ENCODE data around the gene RASGRP1.

Gene RASGRP1

GRCh38 chr15:38541026-38541425 lies 23.6 kb downstream of the RASGRP1 start:
- TF ChIP-seq CTCF (conservative IDR thresholded peaks at IDR 0.05; ENCODE audit: low read depth) = no peak
- ChIA-PET CTCF (interaction anchor here (0.6 kb wide), 1 partner anchor 560 kb away, joined by 3 read pairs; no protein-coding TSS in a partner anchor), POLR2A (ENCODE audit: low non-redundant PET) (no interaction called here)
- no peak for DNase-seq (ENCODE audit: low spot score)
- H3K27ac ChIP-seq = no peak overlapping the region

- DNase-seq (ENCODE audit: low spot score) = no peak
- no peak for TF ChIP-seq CTCF (conservative IDR thresholded peaks at IDR 0.05; ENCODE audit: low read depth)
- H3K27ac ChIP-seq = no peak overlapping the region
- ChIA-PET CTCF (interaction anchor here (0.6 kb wide), 1 partner anchor 559 kb away, joined by 3 read pairs; no protein-coding TSS in a partner anchor), POLR2A (ENCODE audit: low non-redundant PET) (no interaction called here)
Observed at GRCh38 chr15:38540510-38540909, 24.1 kb downstream of the RASGRP1 start.

GRCh38 chr15:38539008-38539343 lies 25.6 kb downstream of the RASGRP1 start:
- ChIA-PET CTCF (no interaction called here), POLR2A (ENCODE audit: low non-redundant PET) (no interaction called here)
- no peak overlapping the region for H3K27ac ChIP-seq
- no peak for TF ChIP-seq CTCF (conservative IDR thresholded peaks at IDR 0.05; ENCODE audit: low read depth)
- DNase-seq (ENCODE audit: low spot score) = no peak

GRCh38 chr15:38538328-38539007 lies 26.1 kb downstream of the RASGRP1 start:
- ChIA-PET CTCF (no interaction called here), POLR2A (ENCODE audit: low non-redundant PET) (no interaction called here)
- DNase-seq (ENCODE audit: low spot score) = no peak
- H3K27ac ChIP-seq = no peak overlapping the region
- no peak for TF ChIP-seq CTCF (conservative IDR thresholded peaks at IDR 0.05; ENCODE audit: low read depth)

GRCh38 chr15:38536201-38536676 lies 28.4 kb downstream of the RASGRP1 start:
- POLR2A ChIA-PET (ENCODE audit: low non-redundant PET) = no interaction called here
- no peak for DNase-seq (ENCODE audit: low spot score)
- H3K27ac ChIP-seq = no peak overlapping the region
- TF ChIP-seq CTCF (conservative IDR thresholded peaks at IDR 0.05; ENCODE audit: low read depth) = no peak
- CTCF ChIA-PET = no interaction called here

DNA sequence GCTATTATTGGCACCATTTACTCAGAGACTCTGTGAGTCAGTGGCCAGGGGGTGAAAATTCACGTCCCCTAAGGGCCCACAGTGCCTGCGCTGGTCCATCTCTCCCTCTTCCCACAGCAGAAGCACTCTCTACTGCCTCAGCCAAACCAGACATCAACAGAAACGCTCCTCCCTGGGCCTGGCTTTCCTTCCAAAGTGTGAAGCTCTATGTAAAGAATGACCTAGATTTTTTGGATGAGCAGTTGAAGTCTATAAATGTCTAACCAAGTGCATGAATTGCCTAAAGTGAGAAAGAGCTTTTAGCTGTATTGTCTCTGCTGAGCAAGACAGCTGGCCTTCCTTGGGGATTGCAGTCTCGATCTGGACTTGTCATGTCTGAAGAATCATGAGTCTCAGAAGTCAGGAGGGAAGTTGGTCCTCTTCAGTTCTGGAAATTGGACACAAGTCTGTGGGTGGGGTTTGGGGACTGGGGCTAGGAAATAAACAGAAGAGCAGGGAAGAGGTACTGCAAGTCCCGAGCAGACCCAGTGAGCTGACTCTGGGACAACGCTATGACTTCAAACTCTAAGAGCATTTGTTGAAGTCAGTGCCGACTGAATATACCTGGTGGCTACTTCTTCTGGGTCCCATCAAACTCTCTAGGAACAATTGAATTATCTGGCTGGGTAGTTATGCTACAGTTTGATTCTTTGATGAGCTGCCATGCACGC lies 29.0 kb downstream of the RASGRP1 start:
- ChIA-PET CTCF (interaction anchor here (0.9 kb wide), 1 partner anchor 28 kb away, joined by 4 read pairs; no protein-coding TSS in a partner anchor), POLR2A (ENCODE audit: low non-redundant PET) (no interaction called here)
- no peak overlapping the region for H3K27ac ChIP-seq
- TF ChIP-seq CTCF (conservative IDR thresholded peaks at IDR 0.05; ENCODE audit: low read depth) = no peak
- no peak for DNase-seq (ENCODE audit: low spot score)
